Tibial nerve (tissue), 4 donors: ENCODE data around the gene WBP11. TPM values are rescaled to one million over a fixed set of nuclear protein-coding genes. Genes with fewer than 3 reads are reported as not detected.

Experiments used
- DNase-seq, 2 donors: peaks; one replicate each; pipeline ENCODE4 v3.0.0-alpha.2; 2019; ENCODE audit warnings: low spot score in 2 of 2
- H3K27ac ChIP-seq, 4 donors: fragments of 200-600 bp; sonication (generic) in 3 of 4; one replicate each; pipeline ENCODE4 v1.5.1; 2017 to 2019; ENCODE audit warnings: mild to moderate bottlenecking in 1 of 4
- H3K27me3 ChIP-seq, 2 donors: fragments of 200-600 bp; sonication (generic) in 1 of 2; one replicate each; pipeline versions ENCODE4 v1.5.1 to v1.6.0; 2017 to 2019
- H3K36me3 ChIP-seq, 3 donors: fragments of 200-600 bp; sonication (generic); one replicate each; pipeline ENCODE4 v1.5.1; 2018 to 2019
- H3K4me1 ChIP-seq, 4 donors: fragments of 200-600 bp; sonication (generic) in 3 of 4; one replicate each; pipeline ENCODE4 v1.5.1; 2017 to 2019
- H3K4me3 ChIP-seq, 4 donors: fragments of 200-600 bp; sonication (generic) in 3 of 4; one replicate each; pipeline ENCODE4 v1.5.1; 2017 to 2019; ENCODE audit warnings: mild to moderate bottlenecking in 1 of 4, moderate library complexity in 1 of 4
- H3K9me3 ChIP-seq, 4 donors: fragments of 200-600 bp; sonication (generic) in 3 of 4; one replicate each; pipeline ENCODE4 v1.5.1; 2017 to 2019
- EP300 ChIP-seq, 2 donors: sonication (generic); formaldehyde crosslinking; IDR thresholded peaks; one replicate each; pipeline ENCODE4 v1.6.1; 2017; ENCODE audit warnings: antibody characterized with exemption in 2 of 2, mild to moderate bottlenecking in 1 of 2
- POLR2A ChIP-seq, 2 donors: fragments of 450-650 bp; IDR thresholded peaks; one replicate each; pipeline ENCODE4 v1.6.1; 2017; ENCODE audit warnings: antibody characterized with exemption in 2 of 2, mild to moderate bottlenecking in 2 of 2, moderate library complexity in 2 of 2
- WGBS, 2 donors: methylation state at CpG; one replicate each; pipeline ENCODE4 v1.1.5; 2018; 5-methylcytosine and 5-hydroxymethylcytosine counted together
- total RNA-seq, 4 donors: library from RNA; depleted of rRNA; stranded (reverse); fragments of >200 nt; gene quantifications; one replicate each; pipeline ENCODE4 v1.1.0, GENCODE V29; 2016
- TF ChIP-seq, protein P1 (sequence below), 5 experiments: fragments of 200-600 bp in 3 of 5; fragments of 450-650 bp in 2 of 5; sonication (generic) in 3 of 5; IDR thresholded peaks; one replicate each; pipeline ENCODE4 v1.5.1; 2016 to 2019; ENCODE audit warnings: antibody characterized with exemption in 5 of 5, mild to moderate bottlenecking in 3 of 5, moderate library complexity in 2 of 5

WBP11 gene
- total RNA-seq, 4 donors from 2014 or later = 11.7 to 22.6 (median 19.2) TPM

DNA sequence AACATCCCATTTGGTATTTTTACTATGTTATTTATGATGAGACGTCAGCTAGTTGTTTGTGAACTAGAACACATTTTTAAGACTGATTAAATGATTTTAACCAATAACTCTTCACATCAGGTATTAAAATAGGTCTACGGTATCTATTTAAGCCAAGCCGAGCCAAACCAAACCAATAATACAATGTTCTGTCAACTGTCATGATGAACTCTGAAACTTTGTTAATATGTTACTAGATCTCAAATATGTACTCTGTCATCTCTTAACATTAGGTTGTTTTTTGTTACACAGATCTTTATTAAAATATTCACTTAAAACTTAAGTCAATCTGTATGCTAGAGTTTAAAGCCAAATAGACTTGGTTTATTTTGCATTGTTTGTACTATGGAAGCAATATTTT lies 39.0 kb upstream of the WBP11 start:
- no peak for TF ChIP-seq EP300 (IDR thresholded peaks at IDR 0.05)
- no peak for TF ChIP-seq POLR2A (IDR thresholded peaks at IDR 0.05)
- TF ChIP-seq, protein P1, sequence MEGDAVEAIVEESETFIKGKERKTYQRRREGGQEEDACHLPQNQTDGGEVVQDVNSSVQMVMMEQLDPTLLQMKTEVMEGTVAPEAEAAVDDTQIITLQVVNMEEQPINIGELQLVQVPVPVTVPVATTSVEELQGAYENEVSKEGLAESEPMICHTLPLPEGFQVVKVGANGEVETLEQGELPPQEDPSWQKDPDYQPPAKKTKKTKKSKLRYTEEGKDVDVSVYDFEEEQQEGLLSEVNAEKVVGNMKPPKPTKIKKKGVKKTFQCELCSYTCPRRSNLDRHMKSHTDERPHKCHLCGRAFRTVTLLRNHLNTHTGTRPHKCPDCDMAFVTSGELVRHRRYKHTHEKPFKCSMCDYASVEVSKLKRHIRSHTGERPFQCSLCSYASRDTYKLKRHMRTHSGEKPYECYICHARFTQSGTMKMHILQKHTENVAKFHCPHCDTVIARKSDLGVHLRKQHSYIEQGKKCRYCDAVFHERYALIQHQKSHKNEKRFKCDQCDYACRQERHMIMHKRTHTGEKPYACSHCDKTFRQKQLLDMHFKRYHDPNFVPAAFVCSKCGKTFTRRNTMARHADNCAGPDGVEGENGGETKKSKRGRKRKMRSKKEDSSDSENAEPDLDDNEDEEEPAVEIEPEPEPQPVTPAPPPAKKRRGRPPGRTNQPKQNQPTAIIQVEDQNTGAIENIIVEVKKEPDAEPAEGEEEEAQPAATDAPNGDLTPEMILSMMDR (IDR thresholded peaks at IDR 0.05) = no peak
- Histone ChIP-seq H3K4me1 (peaks cover 0 to 56% (median 20%) of the 10 kb centered on the region in 4 donors), H3K27me3 (no peaks in the 10 kb centered on the region), H3K27ac (peak overlapping the region; percentile 41 to 75 (median 63)), H3K9me3 (no peaks in the 10 kb centered on the region), H3K36me3 (no peaks in the 10 kb centered on the region), H3K4me3 (no peak overlapping the region)
- DNase-seq = no peak
- WGBS, 2 donors = 53 to 62% methylated on average over 3 of the region's 3 CpGs

DNA sequence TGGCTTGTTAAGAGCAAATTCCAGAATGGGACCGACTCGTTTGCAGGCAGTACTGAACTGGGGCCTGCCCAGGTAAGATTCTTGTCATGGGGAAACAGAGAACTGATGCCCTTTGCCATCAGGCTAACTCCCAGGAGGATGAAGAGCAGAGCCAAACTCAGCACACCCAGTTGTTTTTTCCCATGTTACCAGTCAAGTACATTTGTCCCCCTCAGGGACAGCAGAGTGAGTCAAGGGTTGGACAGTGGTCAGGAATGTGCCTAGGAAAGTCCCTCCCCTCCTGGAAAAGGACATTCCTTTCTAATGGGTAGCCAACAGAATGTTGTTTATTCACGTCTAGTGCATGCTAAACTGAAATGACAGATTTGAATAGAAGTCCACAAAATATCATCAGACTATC lies 38.5 kb upstream of the WBP11 start:
- Histone ChIP-seq H3K27ac (peak overlapping the region; percentile 17 to 75 (median 58)), H3K9me3 (no peaks in the 10 kb centered on the region), H3K4me3 (no peak overlapping the region), H3K4me1 (peaks cover 0 to 53% (median 20%) of the 10 kb centered on the region in 4 donors), H3K36me3 (no peaks in the 10 kb centered on the region), H3K27me3 (no peaks in the 10 kb centered on the region)
- peak in 1 of 2 donors; percentile 53 for DNase-seq
- WGBS, 2 donors = 24 to 30% methylated on average over 3 of the region's 3 CpGs
- TF ChIP-seq, protein P1 (IDR thresholded peaks at IDR 0.05) = no peak
- peak in 1 of 2 donors; percentile 14 for TF ChIP-seq POLR2A (IDR thresholded peaks at IDR 0.05)
- TF ChIP-seq EP300 (IDR thresholded peaks at IDR 0.05) = peak; percentile 62 to 84

GRCh38 chr12:14840616-14841015 lies 37.3 kb upstream of the WBP11 start:
- DNase-seq = no peak
- Histone ChIP-seq H3K27ac (peak overlapping the region in 3 of 4 donors; percentile 5 to 74 (median 41)), H3K36me3 (no peaks in the 10 kb centered on the region), H3K4me1 (peaks cover 0 to 46% (median 18%) of the 10 kb centered on the region in 4 donors), H3K9me3 (no peaks in the 10 kb centered on the region), H3K27me3 (no peaks in the 10 kb centered on the region), H3K4me3 (no peak overlapping the region)
- WGBS, 2 donors = 87 to 88% methylated on average over 4 of the region's 4 CpGs
- TF ChIP-seq EP300 (IDR thresholded peaks at IDR 0.05) (no peak), POLR2A (IDR thresholded peaks at IDR 0.05) (no peak)
- TF ChIP-seq, protein P1 (IDR thresholded peaks at IDR 0.05) = no peak

DNA sequence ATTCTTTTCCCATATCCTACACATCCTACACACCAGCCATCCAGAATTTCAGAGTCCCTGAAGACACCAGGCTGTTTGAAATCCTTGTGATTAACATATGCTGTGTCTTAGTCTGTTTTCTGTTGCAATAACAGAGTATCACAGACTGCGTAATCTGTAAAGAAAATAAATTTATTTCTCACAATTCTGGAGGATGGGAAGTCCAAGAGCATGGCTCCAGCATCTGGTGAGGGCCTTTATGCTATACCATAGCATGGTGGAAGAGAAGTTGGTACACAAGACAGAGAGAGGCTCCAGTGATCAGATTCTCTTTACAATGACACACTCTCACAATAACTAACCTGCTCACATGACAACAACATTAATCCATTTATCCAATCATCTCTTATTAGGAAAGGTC lies 36.0 kb upstream of the WBP11 start:
- Histone ChIP-seq H3K27me3 (no peaks in the 10 kb centered on the region), H3K4me1 (peaks cover 0 to 50% (median 24%) of the 10 kb centered on the region in 4 donors), H3K27ac (no peak overlapping the region), H3K4me3 (no peak overlapping the region), H3K36me3 (no peaks in the 10 kb centered on the region), H3K9me3 (no peaks in the 10 kb centered on the region)
- 94 to 97% methylated on average over 1 of the region's 1 CpG for WGBS, 2 donors
- no peak for DNase-seq
- TF ChIP-seq, protein P1 (IDR thresholded peaks at IDR 0.05) = no peak
- TF ChIP-seq POLR2A (IDR thresholded peaks at IDR 0.05) = no peak
- no peak for TF ChIP-seq EP300 (IDR thresholded peaks at IDR 0.05)

DNA sequence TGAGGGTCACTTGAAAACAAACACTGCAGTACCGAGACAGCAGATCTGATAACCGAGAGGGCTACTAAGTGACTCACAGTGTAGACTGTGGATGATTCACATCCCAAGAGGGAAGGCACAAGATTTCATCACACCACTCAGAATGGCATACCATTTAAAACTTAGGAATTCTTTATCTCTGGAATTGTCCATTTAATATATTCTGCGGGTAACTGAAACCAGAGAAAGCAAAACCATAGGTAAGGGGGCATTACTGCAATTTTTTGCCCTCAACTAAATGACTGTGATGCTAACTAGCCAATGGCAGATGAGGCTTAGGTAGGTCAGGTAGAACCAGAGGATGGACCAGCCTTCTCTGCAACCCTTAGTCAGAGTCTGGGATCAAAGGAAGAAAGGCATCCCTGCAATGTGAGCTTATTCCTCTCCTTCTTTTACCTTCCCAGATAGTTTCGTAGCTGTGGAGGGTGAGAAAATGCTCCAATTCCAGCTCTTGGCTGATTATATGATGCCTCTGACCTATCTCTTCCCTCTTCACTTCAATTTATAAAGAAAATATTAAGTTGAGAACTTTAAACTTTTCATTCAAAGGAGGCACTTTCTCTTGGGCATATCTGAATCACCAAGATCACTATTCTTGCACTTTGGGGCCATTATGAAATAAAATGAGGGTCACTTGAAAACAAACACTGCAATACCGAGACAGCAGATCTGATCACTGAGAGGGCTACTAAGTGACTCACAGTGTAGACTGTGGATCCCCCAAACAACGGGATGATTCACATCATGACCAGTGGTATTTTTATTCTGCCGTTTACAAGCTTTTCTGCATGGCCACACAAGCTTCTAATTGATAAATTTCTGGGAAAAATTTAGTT lies 33.3 kb upstream of the WBP11 start:
- WGBS, 2 donors = 52 to 56% methylated on average over 7 of the region's 7 CpGs
- Histone ChIP-seq H3K27me3 (no peaks in the 10 kb centered on the region), H3K9me3 (no peaks in the 10 kb centered on the region), H3K36me3 (no peaks in the 10 kb centered on the region), H3K4me3 (no peak overlapping the region), H3K4me1 (peaks cover 0 to 34% (median 11%) of the 10 kb centered on the region in 4 donors), H3K27ac (peak overlapping the region in 2 of 4 donors; percentile 75 to 76)
- no peak for TF ChIP-seq EP300 (IDR thresholded peaks at IDR 0.05)
- TF ChIP-seq POLR2A (IDR thresholded peaks at IDR 0.05) = no peak
- TF ChIP-seq, protein P1 (IDR thresholded peaks at IDR 0.05) = no peak
- no peak for DNase-seq
